GM21381 (cell line): ENCODE measurements around the gene OTOG.

Experiments
- ATAC-seq: cut with Tn5 transposase; IDR thresholded peaks from one replicate; pipeline ENCODE4 v1.9.1; 2021; ENCODE audit warnings: mild to moderate bottlenecking, moderate library complexity; ENCODE audit not compliant: unreplicated experiment

The OTOG gene

DNA sequence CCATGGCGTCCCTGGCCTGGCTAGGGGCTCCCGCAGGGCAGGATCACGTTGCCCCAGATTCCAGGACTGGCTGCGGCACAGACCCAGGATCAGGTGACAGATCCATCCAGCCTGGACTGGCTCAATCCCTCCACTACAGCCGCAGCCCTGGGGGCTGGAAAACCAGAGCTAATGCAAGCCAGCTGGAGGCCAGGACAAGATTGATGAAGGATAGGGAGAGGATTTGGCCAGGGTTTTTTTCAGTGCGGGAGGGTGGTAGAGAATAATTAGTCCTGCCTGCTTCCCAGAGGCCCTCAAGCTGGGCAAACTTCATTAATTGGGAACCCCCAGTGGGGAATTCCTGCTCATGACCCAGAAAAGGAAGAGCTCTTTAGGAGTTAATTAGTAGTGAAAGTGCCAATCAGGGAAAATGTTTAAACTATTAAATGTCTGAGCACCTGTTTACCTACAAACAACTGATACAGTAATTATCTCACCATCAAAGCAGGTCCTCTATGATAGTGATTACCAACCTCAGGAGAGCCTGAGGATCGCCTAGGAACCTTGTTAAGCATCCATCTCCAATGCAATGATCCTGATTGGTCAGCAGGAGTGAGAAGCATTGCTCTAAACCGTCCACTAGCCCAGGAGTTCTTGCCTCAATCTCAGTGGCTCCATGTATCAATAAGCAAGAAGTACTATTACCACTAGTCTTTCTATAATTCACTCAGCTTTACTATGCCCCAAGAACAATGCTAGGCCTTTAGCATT is 139.3 kb downstream of the OTOG start:
- ATAC-seq: no peak

- ATAC-seq: no peak
Observed at GRCh38 chr11:17687946-17688670, 141.0 kb downstream of the OTOG start.

DNA sequence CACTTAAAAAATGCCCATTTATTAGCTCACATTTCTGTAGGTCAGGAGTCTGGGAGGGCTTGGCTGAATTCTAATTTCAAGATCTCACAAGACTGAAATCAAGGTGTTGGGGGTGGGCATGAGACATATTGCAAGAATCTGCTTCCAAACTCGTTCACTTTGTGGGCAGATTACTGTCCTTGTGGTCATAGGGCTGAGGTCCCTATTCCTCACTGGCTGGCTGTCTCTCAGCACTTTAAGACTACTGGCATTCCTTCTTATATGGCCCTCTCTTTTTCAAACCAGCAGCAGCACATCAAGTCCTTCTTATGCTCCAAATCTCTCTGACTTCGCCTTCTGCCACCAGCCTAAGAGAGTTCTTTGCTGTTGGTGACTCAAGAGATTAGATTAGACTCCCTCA is 144.5 kb downstream of the OTOG start:
- ATAC-seq: no peak

GRCh38 chr11:17691976-17692375 is 144.9 kb downstream of the OTOG start:
- no peak for ATAC-seq

- ATAC-seq: no peak
Observed at GRCh38 chr11:17692931-17693330, 145.9 kb downstream of the OTOG start.

- no peak for ATAC-seq
Observed at GRCh38 chr11:17693531-17693930, 146.5 kb downstream of the OTOG start.

GRCh38 chr11:17694494-17695110 is 147.5 kb downstream of the OTOG start:
- no peak for ATAC-seq

DNA sequence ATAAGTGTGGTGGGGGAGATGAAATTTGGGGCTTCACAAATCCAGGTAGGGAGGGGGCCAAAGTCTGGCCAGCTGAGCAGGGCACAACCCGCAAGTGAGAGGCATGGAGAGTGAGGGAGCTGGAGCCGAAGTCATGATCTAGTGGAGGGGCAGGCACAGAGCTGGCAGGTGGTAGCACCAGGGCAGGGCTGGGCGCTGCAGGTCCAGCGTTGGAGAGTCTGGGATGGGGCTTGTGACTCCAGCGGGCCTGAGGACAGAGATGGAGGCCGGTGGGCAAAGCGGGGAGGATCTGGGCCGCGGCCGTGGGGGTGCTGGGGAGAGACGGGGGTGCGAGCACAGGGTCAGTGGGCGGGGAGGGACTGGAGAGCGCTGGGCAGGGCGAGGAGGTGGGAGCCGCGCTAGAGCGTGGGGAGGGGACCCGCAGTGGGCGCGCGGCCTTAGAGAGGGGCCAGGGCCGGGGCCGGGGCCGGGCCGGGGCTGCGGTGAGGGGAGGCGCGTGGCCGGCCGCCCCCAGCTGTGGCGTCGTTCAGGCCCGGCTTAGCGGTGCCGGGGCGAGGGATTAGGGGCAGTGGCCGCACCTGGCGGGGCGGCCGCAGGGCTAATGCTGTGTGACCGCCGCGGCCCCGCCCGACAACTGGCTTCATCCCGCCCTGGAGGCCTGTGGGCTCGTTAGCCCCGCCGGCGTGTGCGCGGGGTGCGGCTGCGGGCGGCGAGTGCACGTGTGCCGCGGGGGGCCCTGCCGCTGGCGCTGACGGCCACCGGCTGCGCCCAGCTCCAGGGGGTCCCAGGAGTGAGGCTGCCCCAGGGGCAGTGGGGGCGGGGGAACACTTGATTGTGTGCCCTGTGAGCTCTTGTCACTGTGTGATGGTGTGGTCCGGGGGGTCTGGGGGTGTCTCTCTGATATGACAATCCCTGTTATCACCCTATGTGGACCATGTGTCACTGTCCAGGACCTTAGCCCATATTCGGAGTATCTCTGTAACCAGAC is 148.7 kb downstream of the OTOG start:
- no peak for ATAC-seq

DNA sequence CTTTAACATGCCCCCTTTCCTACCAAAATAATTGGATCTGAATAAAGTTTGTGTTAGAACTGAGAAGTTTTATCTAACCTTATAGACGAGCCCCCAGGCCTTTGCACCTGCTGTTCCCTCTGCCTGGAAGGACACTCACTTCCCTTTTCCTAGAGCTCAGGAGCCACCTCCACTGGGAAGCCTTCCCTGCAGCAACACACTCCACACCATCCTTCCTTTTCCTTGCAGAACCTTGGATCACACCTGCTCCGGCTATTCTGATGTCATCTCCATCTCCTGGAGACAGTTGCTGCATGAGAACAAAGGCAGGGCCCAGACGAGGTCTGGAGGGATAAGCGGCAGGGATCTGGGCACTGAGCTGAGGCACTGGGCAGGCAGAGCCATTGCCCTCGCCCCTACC is 149.7 kb downstream of the OTOG start:
- no peak for ATAC-seq
